ENCODE measurements around the gene CLDN4. TPM values are rescaled to one million over a fixed set of nuclear protein-coding genes. Genes with fewer than 3 reads are reported as not detected.

CLDN4 gene
- total RNA-seq, 4 donors from 2014 or later: 0.77 to 55.7 (median 4.5) TPM

- DNase-seq: no peak
- no peak for TF ChIP-seq CTCF (IDR thresholded peaks at IDR 0.05)
- TF ChIP-seq POLR2A (IDR thresholded peaks at IDR 0.05): no peak
Measured at GRCh38 chr7:73799282-73800141, 31.3 kb upstream of the CLDN4 start.

GRCh38 chr7:73801577-73801976, 29.2 kb upstream of the CLDN4 start:
- Histone ChIP-seq H3K9me3 (no peaks in the 10 kb centered on the region), H3K36me3 (no peaks in the 10 kb centered on the region), H3K27ac (no peak overlapping the region), H3K4me1 (no peaks in the 10 kb centered on the region), H3K27me3 (no peaks in the 10 kb centered on the region), H3K4me3 (no peak overlapping the region)
- TF ChIP-seq CTCF (IDR thresholded peaks at IDR 0.05) (no peak), POLR2A (IDR thresholded peaks at IDR 0.05) (no peak)
- no peak for DNase-seq
- intact Hi-C loops (cut with DNase I; ENCODE audit: low total_unique reads): no loop called here

More at GRCh38 chr7:73799282-73800141, 31.3 kb upstream of the CLDN4 start:
- no peak overlapping the region for H3K4me3 ChIP-seq
- no peaks in the 10 kb centered on the region for H3K9me3 ChIP-seq
- no peaks in the 10 kb centered on the region for H3K4me1 ChIP-seq
- H3K36me3 ChIP-seq: no peaks in the 10 kb centered on the region
- H3K27me3 ChIP-seq: no peaks in the 10 kb centered on the region
- no peak overlapping the region for H3K27ac ChIP-seq
- intact Hi-C loops (cut with DNase I; ENCODE audit: low total_unique reads): no loop called here

- TF ChIP-seq CTCF (IDR thresholded peaks at IDR 0.05) (no peak), POLR2A (IDR thresholded peaks at IDR 0.05) (no peak)
- H3K27ac ChIP-seq: no peak overlapping the region
- intact Hi-C loops (cut with DNase I; ENCODE audit: low total_unique reads): no loop called here
- no peak for DNase-seq
- no peaks in the 10 kb centered on the region for H3K36me3 ChIP-seq
- H3K9me3 ChIP-seq: no peaks in the 10 kb centered on the region
- H3K4me1 ChIP-seq: no peaks in the 10 kb centered on the region
- H3K4me3 ChIP-seq: no peak overlapping the region
- H3K27me3 ChIP-seq: no peaks in the 10 kb centered on the region
Measured at GRCh38 chr7:73802459-73802858, 28.3 kb upstream of the CLDN4 start.

- no peaks in the 10 kb centered on the region for H3K9me3 ChIP-seq
- DNase-seq: no peak
- no peaks in the 10 kb centered on the region for H3K27me3 ChIP-seq
- H3K4me1 ChIP-seq: no peaks in the 10 kb centered on the region
- no peak for TF ChIP-seq POLR2A (IDR thresholded peaks at IDR 0.05)
- TF ChIP-seq CTCF (IDR thresholded peaks at IDR 0.05): no peak
- intact Hi-C loops (cut with DNase I; ENCODE audit: low total_unique reads): no loop called here
- H3K27ac ChIP-seq: no peak overlapping the region
- no peak overlapping the region for H3K4me3 ChIP-seq
- H3K36me3 ChIP-seq: no peaks in the 10 kb centered on the region
Measured at GRCh38 chr7:73809467-73809951, 21.3 kb upstream of the CLDN4 start.

GRCh38 chr7:73810998-73811360, 19.8 kb upstream of the CLDN4 start:
- TF ChIP-seq CTCF (IDR thresholded peaks at IDR 0.05): no peak
- Histone ChIP-seq H3K27me3 (no peaks in the 10 kb centered on the region), H3K4me3 (no peak overlapping the region), H3K27ac (no peak overlapping the region), H3K4me1 (no peaks in the 10 kb centered on the region), H3K9me3 (no peaks in the 10 kb centered on the region), H3K36me3 (no peaks in the 10 kb centered on the region)
- DNase-seq: no peak
- intact Hi-C loops (cut with DNase I; ENCODE audit: low total_unique reads): loop anchor here (5.0 kb wide), 1 partner anchor 46 kb away; no protein-coding TSS in a partner anchor
